ENCODE results near the gene DNAAF6. TPM values are rescaled to one million over a fixed set of nuclear protein-coding genes. Genes with fewer than 3 reads are reported as not detected.
"Not testable (repeated sequence)": the region's sequence is repeated elsewhere in the genome, so short reads cannot be mapped to it uniquely, and the experiment has no call there.

The DNAAF6 gene
- total RNA-seq, 4 donors from 2014 or later = not detected

DNA sequence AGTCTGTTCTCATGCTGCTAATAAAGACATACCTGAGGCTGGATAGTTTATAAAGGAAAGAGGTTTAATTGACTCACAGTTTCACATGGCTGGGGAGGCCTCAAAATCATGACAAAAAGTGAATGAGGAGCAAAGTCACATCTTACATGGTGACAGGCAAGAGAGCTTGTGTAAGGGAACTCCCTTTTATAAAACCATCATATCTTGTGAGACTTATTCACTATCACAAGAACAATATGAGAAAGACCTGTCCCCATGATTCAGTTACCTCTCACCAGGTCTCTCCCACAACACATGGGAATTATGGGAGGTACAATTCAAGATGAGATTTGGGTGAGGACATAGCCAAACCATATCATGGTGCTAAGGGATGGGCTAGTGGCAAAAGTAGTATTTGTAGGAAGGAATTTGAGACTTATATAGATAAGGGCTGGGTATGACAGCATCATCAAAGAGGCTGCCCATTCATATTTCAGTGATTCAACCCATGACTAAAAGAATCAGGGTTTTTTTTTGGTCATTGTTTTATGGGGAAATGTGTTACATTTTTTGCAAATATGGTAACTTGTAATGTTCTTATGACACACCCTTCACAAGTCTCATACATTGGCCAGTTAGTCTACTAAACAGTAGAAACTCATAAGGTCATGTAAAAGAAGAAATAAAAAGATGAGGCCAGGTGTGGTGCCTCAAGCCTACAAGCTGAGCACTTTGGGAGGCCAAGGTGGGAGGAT, 34.9 kb upstream of the DNAAF6 start:
- TF ChIP-seq, protein P1, sequence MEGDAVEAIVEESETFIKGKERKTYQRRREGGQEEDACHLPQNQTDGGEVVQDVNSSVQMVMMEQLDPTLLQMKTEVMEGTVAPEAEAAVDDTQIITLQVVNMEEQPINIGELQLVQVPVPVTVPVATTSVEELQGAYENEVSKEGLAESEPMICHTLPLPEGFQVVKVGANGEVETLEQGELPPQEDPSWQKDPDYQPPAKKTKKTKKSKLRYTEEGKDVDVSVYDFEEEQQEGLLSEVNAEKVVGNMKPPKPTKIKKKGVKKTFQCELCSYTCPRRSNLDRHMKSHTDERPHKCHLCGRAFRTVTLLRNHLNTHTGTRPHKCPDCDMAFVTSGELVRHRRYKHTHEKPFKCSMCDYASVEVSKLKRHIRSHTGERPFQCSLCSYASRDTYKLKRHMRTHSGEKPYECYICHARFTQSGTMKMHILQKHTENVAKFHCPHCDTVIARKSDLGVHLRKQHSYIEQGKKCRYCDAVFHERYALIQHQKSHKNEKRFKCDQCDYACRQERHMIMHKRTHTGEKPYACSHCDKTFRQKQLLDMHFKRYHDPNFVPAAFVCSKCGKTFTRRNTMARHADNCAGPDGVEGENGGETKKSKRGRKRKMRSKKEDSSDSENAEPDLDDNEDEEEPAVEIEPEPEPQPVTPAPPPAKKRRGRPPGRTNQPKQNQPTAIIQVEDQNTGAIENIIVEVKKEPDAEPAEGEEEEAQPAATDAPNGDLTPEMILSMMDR (IDR thresholded peaks at IDR 0.05) = no peak
- no peak for TF ChIP-seq POLR2A (IDR thresholded peaks at IDR 0.05)

DNA sequence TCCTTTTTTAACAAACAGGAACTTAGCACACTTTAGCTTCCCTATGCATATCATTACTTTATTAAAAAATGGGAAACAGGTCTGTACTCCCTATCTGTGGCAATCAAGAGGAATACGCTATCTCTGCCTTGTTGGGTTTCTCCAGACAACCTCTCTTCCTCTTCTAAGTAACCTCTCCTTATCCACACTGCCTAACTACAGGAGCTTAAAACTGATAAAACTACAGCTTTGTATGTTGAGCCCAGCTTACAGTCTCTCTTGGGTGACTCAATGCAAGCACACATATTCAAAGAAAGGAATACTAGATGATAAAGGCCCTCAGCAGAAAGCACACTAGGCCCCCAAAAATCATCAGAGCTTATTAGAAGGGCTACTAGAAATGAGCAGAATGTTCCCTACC, 9.1 kb upstream of the DNAAF6 start:
- 81 to 82% methylated on average over 1 of the region's 1 CpG for WGBS, 2 donors
- no peak for DNase-seq (ENCODE audit: low spot score in 2 of 2)

More for the DNA sequence above, 34.9 kb upstream of the DNAAF6 start:
- intact Hi-C loops (cut with DNase I; ENCODE audit: low total_unique reads) = no loop called here
- DNase-seq (ENCODE audit: low spot score in 2 of 2) = no peak
- no peak overlapping the region for H3K4me3 ChIP-seq (ENCODE audit: low read depth, poor library complexity, severe bottlenecking)

DNA sequence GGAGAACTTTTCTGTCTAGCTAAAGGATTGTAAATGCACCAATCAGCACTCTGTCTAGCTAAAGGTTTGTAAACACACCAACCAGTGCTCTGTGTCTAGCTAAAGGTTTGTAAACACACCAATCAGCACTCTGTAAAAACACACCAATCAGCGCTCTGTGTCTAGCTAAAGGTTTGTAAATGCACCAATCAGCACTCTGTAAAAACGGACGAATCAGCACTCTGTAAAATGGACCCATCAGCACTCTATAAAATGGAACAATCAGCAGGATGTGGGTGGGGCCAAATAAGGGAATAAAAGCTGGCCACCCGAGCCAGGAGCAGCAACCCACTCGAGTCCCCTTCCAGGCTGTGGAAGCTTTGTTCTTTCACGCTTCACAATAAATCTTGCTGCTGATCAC, 8.3 kb upstream of the DNAAF6 start:
- WGBS, 2 donors = 78 to 85% methylated on average over 6 of the region's 6 CpGs
- intact Hi-C loops (cut with DNase I; ENCODE audit: low total_unique reads); DNase-seq (ENCODE audit: low spot score in 2 of 2); H3K4me3 ChIP-seq (ENCODE audit: low read depth, poor library complexity, severe bottlenecking): not testable (repeated sequence)

More for the DNA sequence above, 9.1 kb upstream of the DNAAF6 start:
- no peak overlapping the region for H3K4me3 ChIP-seq (ENCODE audit: low read depth, poor library complexity, severe bottlenecking)
- TF ChIP-seq, protein P1 (IDR thresholded peaks at IDR 0.05) = no peak
- no peak for TF ChIP-seq POLR2A (IDR thresholded peaks at IDR 0.05)
- intact Hi-C loops (cut with DNase I; ENCODE audit: low total_unique reads) = no loop called here

DNA sequence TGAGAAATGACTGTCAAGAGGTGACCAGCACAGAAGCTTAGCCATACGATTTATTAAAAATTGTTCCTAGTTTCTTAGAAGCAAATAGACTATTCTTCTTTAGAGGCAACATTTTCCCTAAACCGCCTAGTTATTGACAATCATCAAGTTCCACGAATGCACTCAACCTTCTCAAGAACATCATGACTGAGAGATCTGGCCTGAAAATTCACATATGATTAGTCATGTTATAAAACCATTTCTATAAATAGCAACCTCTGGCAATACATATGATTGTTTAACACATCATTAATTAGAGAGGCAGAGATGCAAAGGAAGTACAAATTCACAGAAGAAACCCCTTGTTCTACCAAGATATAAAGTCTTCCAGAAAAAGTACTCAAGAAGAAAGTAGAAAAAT, 6.9 kb upstream of the DNAAF6 start:
- WGBS, 2 donors = 66 to 69% methylated on average over 3 of the region's 3 CpGs
- no peak for DNase-seq (ENCODE audit: low spot score in 2 of 2)
- intact Hi-C loops (cut with DNase I; ENCODE audit: low total_unique reads) = no loop called here
- TF ChIP-seq POLR2A (IDR thresholded peaks at IDR 0.05) = no peak
- TF ChIP-seq, protein P1 (IDR thresholded peaks at IDR 0.05) = no peak
- no peak overlapping the region for H3K4me3 ChIP-seq (ENCODE audit: low read depth, poor library complexity, severe bottlenecking)

DNA sequence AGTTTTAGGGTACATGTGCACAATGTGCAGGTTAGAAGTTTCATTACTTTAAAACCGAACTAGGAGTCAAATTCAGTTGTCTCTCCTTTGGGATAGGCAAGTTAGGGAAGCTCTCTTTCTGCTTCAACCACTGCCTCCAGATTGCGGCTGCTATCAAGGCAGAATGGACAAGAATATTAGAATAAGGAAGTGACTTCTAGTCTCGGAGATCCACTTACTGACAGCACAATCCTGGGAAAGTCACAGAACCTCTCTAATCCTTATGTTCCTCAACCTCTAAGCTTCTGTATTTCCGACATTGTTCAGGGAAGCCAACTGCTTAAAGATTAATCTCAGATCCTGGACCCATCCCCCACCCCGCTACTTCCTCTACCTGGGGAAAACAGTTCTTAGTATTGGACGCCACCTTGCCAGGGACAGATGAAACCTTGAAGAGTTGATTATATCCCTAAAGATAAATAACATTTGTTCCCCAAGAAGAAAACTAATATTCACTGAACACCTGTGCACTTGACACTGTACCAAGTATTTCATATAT, 2.3 kb upstream of the DNAAF6 start:
- intact Hi-C loops (cut with DNase I; ENCODE audit: low total_unique reads) = no loop called here
- no peak for DNase-seq (ENCODE audit: low spot score in 2 of 2)
- WGBS, 2 donors = 80 to 87% methylated on average over 6 of the region's 6 CpGs
- no peak overlapping the region for H3K4me3 ChIP-seq (ENCODE audit: low read depth, poor library complexity, severe bottlenecking)
- no peak for TF ChIP-seq POLR2A (IDR thresholded peaks at IDR 0.05)
- TF ChIP-seq, protein P1 (IDR thresholded peaks at IDR 0.05) = no peak

DNA sequence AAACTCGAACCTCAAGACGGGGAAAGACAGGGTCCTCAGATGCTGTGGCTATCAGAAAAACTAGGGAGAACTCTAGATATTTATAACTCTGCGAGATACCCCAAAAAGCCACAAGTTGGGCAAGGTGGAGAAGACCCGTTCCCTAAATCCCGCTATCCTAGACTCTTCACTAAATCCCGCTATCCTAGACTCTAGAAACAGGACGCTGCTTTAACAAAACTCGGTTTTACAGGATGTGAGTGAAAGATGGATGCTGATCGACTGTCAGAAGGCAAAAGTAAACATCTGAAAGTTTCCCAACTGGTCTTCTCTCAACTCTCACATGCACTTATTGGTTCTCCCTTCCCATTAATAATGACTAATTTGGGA, 270 bp downstream of the DNAAF6 start:
- no peak overlapping the region for H3K4me3 ChIP-seq (ENCODE audit: low read depth, poor library complexity, severe bottlenecking)
- 60 to 63% methylated on average over 9 of the region's 9 CpGs for WGBS, 2 donors
- TF ChIP-seq, protein P1 (IDR thresholded peaks at IDR 0.05) = no peak
- TF ChIP-seq POLR2A (IDR thresholded peaks at IDR 0.05) = no peak

More for the DNA sequence above, 270 bp downstream of the DNAAF6 start:
- intact Hi-C loops (cut with DNase I; ENCODE audit: low total_unique reads) = loop anchor here (5.0 kb wide), 1 partner anchor 774 kb away; no protein-coding TSS in a partner anchor
- DNase-seq (ENCODE audit: low spot score in 2 of 2) = no peak

Measured in lower leg skin (tissue), 4 donors.